Measurements from ENCODE around the gene RAPGEF4. TPM values are rescaled to one million over a fixed set of nuclear protein-coding genes. Genes with fewer than 3 reads are reported as not detected.
"Not testable (repeated sequence)": the region's sequence is repeated elsewhere in the genome, so short reads cannot be mapped to it uniquely, and the experiment has no call there.

Gene RAPGEF4
- total RNA-seq, 1 donor: 0.36 TPM

- H3K79me2 ChIP-seq (ENCODE audit: insufficient read depth, low read length): peaks cover 80% of the 10 kb centered on the region
- no peak overlapping the region for H2AFZ ChIP-seq (ENCODE audit: low read length)
- DNase-seq (ENCODE audit: insufficient read length, low spot score, missing footprints): no peak
- no peak overlapping the region for H3K27ac ChIP-seq (ENCODE audit: low read depth, low read length)
- no peak for TF ChIP-seq CTCF (IDR thresholded peaks at IDR 0.05; ENCODE audit: extremely low read depth, low read depth, low read length)
- H3K4me1 ChIP-seq (ENCODE audit: insufficient read depth, low read length): peaks cover 12% of the 10 kb centered on the region
- H3K9me3 ChIP-seq (ENCODE audit: low read depth, low read length): no peaks in the 10 kb centered on the region
- H3K36me3 ChIP-seq (ENCODE audit: insufficient read depth, low read length): peaks cover 17% of the 10 kb centered on the region
- H4K20me1 ChIP-seq (ENCODE audit: insufficient read depth, low read length): no peaks in the 10 kb centered on the region
- no peak overlapping the region for H3K4me3 ChIP-seq (ENCODE audit: insufficient read depth, low read length)
- peak overlapping the region; percentile 15 for H3K4me2 ChIP-seq (ENCODE audit: insufficient read depth, low read length)
- no peaks in the 10 kb centered on the region for H3K27me3 ChIP-seq (ENCODE audit: insufficient read depth, low read length)
Measured at GRCh38 chr2:173092844-173093402, 357.3 kb downstream of the RAPGEF4 start.

GRCh38 chr2:173093617-173094016 is 358.0 kb downstream of the RAPGEF4 start:
- not testable (repeated sequence) for H3K4me3 ChIP-seq (ENCODE audit: insufficient read depth, low read length); H3K4me2 ChIP-seq (ENCODE audit: insufficient read depth, low read length); H4K20me1 ChIP-seq (ENCODE audit: insufficient read depth, low read length); DNase-seq (ENCODE audit: insufficient read length, low spot score, missing footprints); H3K27me3 ChIP-seq (ENCODE audit: insufficient read depth, low read length); H3K27ac ChIP-seq (ENCODE audit: low read depth, low read length); H3K9me3 ChIP-seq (ENCODE audit: low read depth, low read length); H2AFZ ChIP-seq (ENCODE audit: low read length)
- peaks cover 17% of the 10 kb centered on the region for H3K36me3 ChIP-seq (ENCODE audit: insufficient read depth, low read length)
- peaks cover 10% of the 10 kb centered on the region for H3K4me1 ChIP-seq (ENCODE audit: insufficient read depth, low read length)
- H3K79me2 ChIP-seq (ENCODE audit: insufficient read depth, low read length): peaks cover 80% of the 10 kb centered on the region

GRCh38 chr2:173094731-173095130 is 359.1 kb downstream of the RAPGEF4 start:
- no peak overlapping the region for H3K27ac ChIP-seq (ENCODE audit: low read depth, low read length)
- no peak overlapping the region for H2AFZ ChIP-seq (ENCODE audit: low read length)
- no peak for TF ChIP-seq CTCF (IDR thresholded peaks at IDR 0.05; ENCODE audit: extremely low read depth, low read depth, low read length)
- no peak overlapping the region for H3K4me3 ChIP-seq (ENCODE audit: insufficient read depth, low read length)
- H3K9me3 ChIP-seq (ENCODE audit: low read depth, low read length): no peaks in the 10 kb centered on the region
- no peaks in the 10 kb centered on the region for H4K20me1 ChIP-seq (ENCODE audit: insufficient read depth, low read length)
- DNase-seq (ENCODE audit: insufficient read length, low spot score, missing footprints): no peak
- peaks cover 24% of the 10 kb centered on the region for H3K36me3 ChIP-seq (ENCODE audit: insufficient read depth, low read length)
- H3K27me3 ChIP-seq (ENCODE audit: insufficient read depth, low read length): no peaks in the 10 kb centered on the region
- peaks cover 80% of the 10 kb centered on the region for H3K79me2 ChIP-seq (ENCODE audit: insufficient read depth, low read length)
- H3K4me1 ChIP-seq (ENCODE audit: insufficient read depth, low read length): peaks cover 10% of the 10 kb centered on the region
- H3K4me2 ChIP-seq (ENCODE audit: insufficient read depth, low read length): no peak overlapping the region

GRCh38 chr2:173095356-173095755 is 359.7 kb downstream of the RAPGEF4 start:
- Histone ChIP-seq H3K27me3 (ENCODE audit: insufficient read depth, low read length) (no peaks in the 10 kb centered on the region), H3K79me2 (ENCODE audit: insufficient read depth, low read length) (peaks cover 80% of the 10 kb centered on the region), H2AFZ (ENCODE audit: low read length) (no peak overlapping the region), H3K9me3 (ENCODE audit: low read depth, low read length) (no peaks in the 10 kb centered on the region), H3K4me2 (ENCODE audit: insufficient read depth, low read length) (no peak overlapping the region), H4K20me1 (ENCODE audit: insufficient read depth, low read length) (no peaks in the 10 kb centered on the region), H3K36me3 (ENCODE audit: insufficient read depth, low read length) (peaks cover 25% of the 10 kb centered on the region), H3K4me1 (ENCODE audit: insufficient read depth, low read length) (peaks cover 7% of the 10 kb centered on the region), H3K27ac (ENCODE audit: low read depth, low read length) (no peak overlapping the region), H3K4me3 (ENCODE audit: insufficient read depth, low read length) (no peak overlapping the region)
- no peak for DNase-seq (ENCODE audit: insufficient read length, low spot score, missing footprints)
- no peak for TF ChIP-seq CTCF (IDR thresholded peaks at IDR 0.05; ENCODE audit: extremely low read depth, low read depth, low read length)
